GM12878 (cell line): ENCODE results near the gene OR51D1. TPM values are rescaled to one million over a fixed set of nuclear protein-coding genes. Genes with fewer than 3 reads are reported as not detected.

Experiments used
- ATAC-seq: fragments of 200-7000 bp; cut with Tn5 transposase; 3 replicates; pipeline ENCODE4 v1.9.1; 2020; ENCODE audit warnings: mild to moderate bottlenecking, moderate library complexity
- BruUV-seq: library from RNA; stranded (reverse); fragments of 400-500 nt; replicated peaks from 2 replicates; lab custom pipeline; 2021; lab: Mats Ljungman, UMichigan
- CTCF ChIA-PET: fragments of 300-600 bp; sonication (Branson Sonifier 250); formaldehyde crosslinking; extraction: SDS; loops from one replicate; lab custom pipeline; 2021; ENCODE audit warnings: inconsistent platforms; lab: Yijun Ruan, JAX
- POLR2A ChIA-PET: fragments of 350-600 bp; formaldehyde crosslinking; extraction: SDS; loops from one replicate; lab custom pipeline; 2021; ENCODE audit warnings: inconsistent platforms; lab: Charles Lee
- RAD21 ChIA-PET: fragments of 300-600 bp; sonication (Branson Sonifier 250); formaldehyde crosslinking; loops from one replicate; lab custom pipeline; 2023; ENCODE audit warnings: antibody characterized with exemption; ENCODE audit not compliant: unreplicated experiment; lab: Charles Lee
- SMC1A ChIA-PET: fragments of 300-600 bp; sonication (Branson Sonifier 250); formaldehyde crosslinking; loops from one replicate; lab custom pipeline; 2023; ENCODE audit not compliant: unreplicated experiment, uncharacterized antibody; lab: Charles Lee
- DNase-seq: peaks from one replicate; pipeline ENCODE4 v3.0.0-alpha.2; 2011; ENCODE audit warnings: low read depth, low spot score
- FAIRE-seq: peaks from 3 replicates; lab custom pipeline; 2011; peaks lifted over from hg19 to GRCh38; lab: Jason Lieb, UNC
- H2AFZ ChIP-seq: 2 replicates; pipeline ENCODE4 v1.6.0; 2011; ENCODE audit warnings: low read depth, low read length, control low read depth; ENCODE audit not compliant: control insufficient read depth
- H3K27ac ChIP-seq: 2 replicates; pipeline ENCODE4 v1.5.1; 2011; ENCODE audit warnings: control low read depth; ENCODE audit not compliant: control insufficient read depth, insufficient read depth
- H3K27me3 ChIP-seq, 2 experiments: replicated peaks in 1 of 2; 2 replicates each; pipeline versions ENCODE4 v1.6.0 to v1.6.1; 2011; ENCODE audit warnings: low read length in 1 of 2; ENCODE audit not compliant: control insufficient read depth in 2 of 2, insufficient read depth in 2 of 2
- H3K36me3 ChIP-seq, 2 experiments: 2 replicates each; pipeline ENCODE4 v1.5.1; 2011; ENCODE audit warnings: low read length in 1 of 2; ENCODE audit not compliant: control insufficient read depth in 2 of 2, insufficient read depth in 2 of 2
- H3K4me1 ChIP-seq: 2 replicates; pipeline ENCODE4 v1.6.1; 2011; ENCODE audit warnings: mild to moderate bottlenecking, low read length, moderate library complexity, mixed read lengths; ENCODE audit not compliant: control insufficient read depth, insufficient read depth
- H3K4me2 ChIP-seq: 2 replicates; pipeline ENCODE4 v1.6.0; 2011; ENCODE audit warnings: control low read depth; ENCODE audit not compliant: control insufficient read depth, insufficient read depth
- H3K4me3 ChIP-seq: fragments of 200-600 bp; sonication (generic); 2 replicates; pipeline ENCODE4 v1.5.1; 2016
- H3K79me2 ChIP-seq: 2 replicates; pipeline ENCODE4 v1.6.0; 2011; ENCODE audit warnings: low read length; ENCODE audit not compliant: control insufficient read depth, insufficient read depth
- H3K9ac ChIP-seq: 2 replicates; pipeline ENCODE4 v1.8.0; 2011; ENCODE audit warnings: low read length, control low read depth, mixed read lengths; ENCODE audit not compliant: control insufficient read depth, insufficient read depth
- H3K9me3 ChIP-seq: replicated peaks from 3 replicates; pipeline ENCODE4 v1.5.1; 2011; ENCODE audit warnings: mild to moderate bottlenecking, low read length; ENCODE audit not compliant: control insufficient read depth, insufficient read depth
- H4K20me1 ChIP-seq: 2 replicates; pipeline ENCODE4 v1.6.0; 2011; ENCODE audit not compliant: control insufficient read depth, insufficient read depth
- BCL11A ChIP-seq: IDR thresholded peaks from 2 replicates; pipeline ENCODE4 v1.6.1; 2011; ENCODE audit warnings: low read depth, low read length
- CREM ChIP-seq: IDR thresholded peaks from 2 replicates; pipeline ENCODE4 v1.6.1; 2014; ENCODE audit warnings: antibody characterized with exemption, low read depth
- CTCF ChIP-seq, 3 experiments: IDR thresholded peaks in 2 of 3; conservative IDR thresholded peaks in 1 of 3; 2 replicates each; pipeline ENCODE4 v1.5.1; 2011; ENCODE audit warnings: low read depth in 3 of 3, low read length in 3 of 3, mild to moderate bottlenecking in 3 of 3, control low read depth in 2 of 3, moderate library complexity in 2 of 3, inconsistent platforms in 1 of 3, mixed read lengths in 1 of 3; ENCODE audit not compliant: control insufficient read depth in 2 of 3, insufficient read depth in 1 of 3; ENCODE audit errors: extremely low read depth in 1 of 3
- E2F4 ChIP-seq: IDR thresholded peaks from 2 replicates; pipeline ENCODE4 v1.6.1; 2012; ENCODE audit warnings: low read depth, low read length, improper control_type of control experiment
- IKZF2 ChIP-seq, 2 experiments: fragments of 450-650 bp; IDR thresholded peaks; 2 replicates each; pipeline ENCODE4 v1.6.1; 2017; ENCODE audit warnings: mild to moderate bottlenecking in 2 of 2, moderate library complexity in 2 of 2
- RAD21 ChIP-seq: IDR thresholded peaks from 2 replicates; pipeline ENCODE4 v1.6.1; 2011; ENCODE audit warnings: mild to moderate bottlenecking, low read depth, low read length, moderate library complexity; ENCODE audit not compliant: insufficient read depth
- SMC3 ChIP-seq: IDR thresholded peaks from 2 replicates; pipeline ENCODE4 v1.6.1; 2011; ENCODE audit warnings: low read length, improper control_type of control experiment, borderline replicate concordance
- TARDBP ChIP-seq: IDR thresholded peaks from 2 replicates; pipeline ENCODE4 v1.6.1; 2016; ENCODE audit warnings: borderline replicate concordance
- WGBS: methylation state at CpG from one replicate; pipeline ENCODE4 v1.1.6; 2016; ENCODE audit warnings: low lambda C conversion rate; ENCODE audit not compliant: insufficient replicate concordance, insufficient coverage; ENCODE audit errors: missing lambda C conversion rate; 5-methylcytosine and 5-hydroxymethylcytosine counted together
- in situ Hi-C: fragments of 300-500 bp; cut with MboI; formaldehyde crosslinking; loops from 9 replicates; pipeline ENCODE4 v1.14.3; 2018; ENCODE audit warnings: mixed read lengths
- intact Hi-C: fragments of 100-400 bp; cut with micrococcal nuclease; formaldehyde crosslinking; loops from one replicate; pipeline ENCODE4 v1.14.2; 2022; ENCODE audit not compliant: unreplicated experiment
- polyA plus RNA-seq, 11 experiments: library from polyadenylated mRNA; depleted of rRNA in 4 of 11; unstranded in 6 of 11; stranded (reverse) in 5 of 11; fragments of >200 nt; fragmentation: Nextera tagmentation in 4 of 11; fragmentation: Illumina TruSeq in 1 of 11; extraction: Ambion mirVana in 4 of 11; extraction: Trizol in 1 of 11; gene quantifications; 1 replicate in 1 of 11; 2 replicates in 10 of 11; pipeline versions ENCODE4 v1.2.1 to v1.2.3, GENCODE V29; 2011 to 2016; ENCODE audit warnings: inconsistent platforms in 2 of 11, missing spikeins in 2 of 11, low read depth in 1 of 11
- total RNA-seq, 4 experiments: library from RNA; depleted of rRNA in 3 of 4; stranded (reverse); fragments of >200 nt in 3 of 4; fragmentation: Illumina TruSeq in 1 of 4; extraction: Trizol in 1 of 4; gene quantifications; 2 replicates each; pipeline versions ENCODE4 v1.2.1 to v1.2.3, GENCODE V29; 2013 to 2021

The OR51D1 gene
- total and polyA plus RNA-seq, 10 of the 15 experiments (the other 5 are each of a cell fraction or from before 2014, with no cell fraction given), result 0.06 TPM; not detected in 9

GRCh38 chr11:4626207-4627099 lies 10.8 kb upstream of the OR51D1 start:
- WGBS, result 28% methylated on average over 15 of the region's 15 CpGs
- BruUV-seq, result no TSS peak
- Histone ChIP-seq H3K9me3 (no peaks in the 10 kb centered on the region), H3K4me3 (no peak overlapping the region), H3K9ac (no peak overlapping the region), H2AFZ (no peak overlapping the region), H3K4me1 (no peaks in the 10 kb centered on the region), H3K4me2 (no peak overlapping the region), H4K20me1 (no peaks in the 10 kb centered on the region), H3K27me3 (no peaks in the 10 kb centered on the region), H3K27ac (no peak overlapping the region), H3K79me2 (no peaks in the 10 kb centered on the region), H3K36me3 (no peaks in the 10 kb centered on the region)
- FAIRE-seq (peak; percentile 84), ATAC-seq (peak; percentile 86), DNase-seq (no peak)
- TF ChIP-seq E2F4 (no peak), CTCF (IDR thresholded peaks at IDR 0.05 in 2 of 3, conservative IDR thresholded peaks at IDR 0.05 in 1 of 3; ENCODE audit: control insufficient read depth in 2 of 3, extremely low read depth in 1 of 3, insufficient read depth in 1 of 3, low read depth in 3 of 3, low read length in 3 of 3) (peak; percentile 63 to 65 (median 65)), IKZF2 (IDR thresholded peaks at IDR 0.05) (no peak), SMC3 (peak; percentile 42; the same call in 1 of the 2 replicates), TARDBP (no peak), BCL11A (no peak), CREM (no peak), RAD21 (peak; percentile 61)
- ChIA-PET SMC1A (interaction anchor here (1.3 to 2.6 kb wide), 2 partner anchors 10 to 403 kb away, joined by 6 to 14 read pairs; partner anchors contain the start of gene OR51D1), POLR2A (no interaction called here), CTCF (interaction anchor here (0.7 to 4.3 kb wide), 17 partner anchors 9 to 439 kb away, joined by 3 to 28 read pairs (median 5); partner anchors contain the start of genes OR51D1 and TRIM68), RAD21 (interaction anchor here (1.4 kb wide), 1 partner anchor 11 kb away, joined by 4 read pairs; the partner anchor contains the start of gene OR51D1)
- in situ Hi-C loops (loop anchor here (5.0 kb wide), 1 partner anchor 746 kb away; no protein-coding TSS in a partner anchor), intact Hi-C loops (loop anchor here (1.0 to 5.0 kb wide), 2 partner anchors 378 to 756 kb away; partner anchors contain the start of gene OR51M1)
